ENCODE results near the gene CAPG. TPM values are rescaled to one million over a fixed set of nuclear protein-coding genes. Genes with fewer than 3 reads are reported as not detected.
A peak's percentile ranks its signal among the peaks of the same experiment; 100 is the strongest.

CAPG gene
- total and polyA plus RNA-seq, 10 of the 15 experiments (the other 5 are each of a cell fraction or from before 2014, with no cell fraction given) = 26.3 to 192 (median 100) TPM

DNA sequence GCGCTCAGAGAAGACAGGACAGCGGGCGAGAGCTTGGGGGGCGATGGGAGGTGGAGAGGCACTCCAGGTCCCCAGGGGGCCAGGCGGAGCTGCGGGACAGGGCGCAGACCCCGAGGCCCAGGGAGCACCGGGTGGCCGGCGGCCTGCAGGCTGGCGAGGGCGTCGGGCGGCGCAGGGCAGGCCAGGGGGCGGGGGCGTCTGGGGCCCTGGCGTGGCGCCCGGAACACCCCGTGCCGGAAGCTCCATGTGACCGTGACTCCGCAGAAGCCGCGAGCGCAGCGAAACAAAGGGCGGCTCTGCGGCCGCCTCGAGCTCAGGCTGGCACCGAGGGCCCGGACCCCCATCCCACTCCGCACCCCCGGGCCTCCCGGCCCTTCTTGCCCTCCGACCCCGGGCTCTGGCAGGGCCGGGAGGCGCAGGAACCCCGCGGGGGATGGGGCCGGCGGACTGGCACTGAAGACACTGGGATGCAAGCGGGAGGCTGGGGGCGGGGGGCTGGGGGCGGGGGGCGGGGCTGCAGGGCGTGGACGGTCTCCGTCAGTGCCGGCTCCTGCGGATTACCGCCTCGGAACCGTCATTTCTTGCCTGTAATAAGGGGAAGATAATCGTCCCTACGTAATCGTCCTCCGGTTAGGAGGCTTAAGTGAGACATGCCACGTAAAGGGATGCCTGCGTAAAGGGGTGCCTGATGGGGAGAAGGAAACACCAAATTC, 27.5 kb upstream of the CAPG start:
- intact Hi-C loops (cut with micrococcal nuclease; ENCODE audit: unreplicated experiment) (no loop called here), in situ Hi-C loops (cut with MboI) (no loop called here)
- Histone ChIP-seq H3K36me3 (ENCODE audit: control insufficient read depth in 2 of 2, insufficient read depth in 2 of 2, low read length in 1 of 2) (no peaks in the 10 kb centered on the region), H3K27me3 (replicated peaks in 1 of 2; ENCODE audit: control insufficient read depth in 2 of 2, insufficient read depth in 2 of 2, low read length in 1 of 2) (no peaks in the 10 kb centered on the region), H3K4me1 (ENCODE audit: control insufficient read depth, insufficient read depth, low read length) (peaks cover 8% of the 10 kb centered on the region; the same call in 1 of the 2 replicates), H3K79me2 (ENCODE audit: control insufficient read depth, insufficient read depth, low read length) (no peaks in the 10 kb centered on the region), H3K4me3 (peak overlapping the region; percentile 57; the same call in 1 of the 2 replicates), H3K4me2 (ENCODE audit: control insufficient read depth, insufficient read depth) (peak overlapping the region; percentile 70), H2AFZ (ENCODE audit: control insufficient read depth, low read depth, low read length) (peak overlapping the region; percentile 87), H3K9ac (ENCODE audit: control insufficient read depth, insufficient read depth, low read length) (peak overlapping the region; percentile 7; the same call in 1 of the 2 replicates), H4K20me1 (ENCODE audit: control insufficient read depth, insufficient read depth) (no peaks in the 10 kb centered on the region), H3K27ac (ENCODE audit: control insufficient read depth, insufficient read depth) (no peak overlapping the region), H3K9me3 (replicated peaks; ENCODE audit: control insufficient read depth, insufficient read depth, low read length) (no peaks in the 10 kb centered on the region)
- ATAC-seq (peak; percentile 94), FAIRE-seq (peak; percentile 18), DNase-seq (ENCODE audit: low read depth, low spot score) (no peak)
- no TSS peak for BruUV-seq (replicated peaks)
- ChIA-PET RAD21 (ENCODE audit: unreplicated experiment) (interaction anchor here (0.6 to 2.2 kb wide), 6 partner anchors 18 to 1004 kb away, joined by 3 to 16 read pairs (median 6); partner anchors contain the start of genes KDM3A, MAT2A and SH2D6), SMC1A (ENCODE audit: uncharacterized antibody, unreplicated experiment) (interaction anchor here (0.6 to 3.2 kb wide), 5 partner anchors 18 to 1267 kb away, joined by 3 to 18 read pairs (median 4); partner anchors contain the start of gene MAT2A), POLR2A (interaction anchor here (0.8 to 2.4 kb wide), 6 partner anchors 9 to 121 kb away, joined by 5 to 11 read pairs (median 6); partner anchors contain the start of genes MAT2A and SH2D6), CTCF (interaction anchor here (0.6 to 1.8 kb wide), 5 partner anchors 16 to 310 kb away, joined by 3 to 8 read pairs (median 3); no protein-coding TSS in a partner anchor)
- WGBS (ENCODE audit: insufficient coverage, insufficient replicate concordance, low lambda C conversion rate, missing lambda C conversion rate) = under 1% methylated on average over 37 of the region's 64 CpGs
- TF ChIP-seq RELB (IDR thresholded peaks at IDR 0.05; ENCODE audit: low read depth) = no peak
- no peak for TF ChIP-seq SREBF2 (IDR thresholded peaks at IDR 0.05; ENCODE audit: low read length)
- TF ChIP-seq BMI1 (IDR thresholded peaks at IDR 0.05; ENCODE audit: borderline replicate concordance) = no peak
- TF ChIP-seq IRF4 (IDR thresholded peaks at IDR 0.05; ENCODE audit: low read depth, low read length) = no peak
- peak; percentile 66; the same call in 1 of the 2 replicates for TF ChIP-seq SMARCA5 (IDR thresholded peaks at IDR 0.05)
- TF ChIP-seq WRNIP1 (IDR thresholded peaks at IDR 0.05; ENCODE audit: borderline replicate concordance, low read depth, low read length) = no peak
- TF ChIP-seq, protein P1, sequence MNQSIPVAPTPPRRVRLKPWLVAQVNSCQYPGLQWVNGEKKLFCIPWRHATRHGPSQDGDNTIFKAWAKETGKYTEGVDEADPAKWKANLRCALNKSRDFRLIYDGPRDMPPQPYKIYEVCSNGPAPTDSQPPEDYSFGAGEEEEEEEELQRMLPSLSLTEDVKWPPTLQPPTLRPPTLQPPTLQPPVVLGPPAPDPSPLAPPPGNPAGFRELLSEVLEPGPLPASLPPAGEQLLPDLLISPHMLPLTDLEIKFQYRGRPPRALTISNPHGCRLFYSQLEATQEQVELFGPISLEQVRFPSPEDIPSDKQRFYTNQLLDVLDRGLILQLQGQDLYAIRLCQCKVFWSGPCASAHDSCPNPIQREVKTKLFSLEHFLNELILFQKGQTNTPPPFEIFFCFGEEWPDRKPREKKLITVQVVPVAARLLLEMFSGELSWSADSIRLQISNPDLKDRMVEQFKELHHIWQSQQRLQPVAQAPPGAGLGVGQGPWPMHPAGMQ (IDR thresholded peaks at IDR 0.05; ENCODE audit: borderline replicate concordance) = no peak
- no peak for TF ChIP-seq ZSCAN29 (IDR thresholded peaks at IDR 0.05)
- TF ChIP-seq NFIC (IDR thresholded peaks at IDR 0.05; ENCODE audit: low read depth, low read length) = no peak
- TF ChIP-seq MEF2A (IDR thresholded peaks at IDR 0.05; ENCODE audit: insufficient read depth, low read depth, low read length) = no peak
- no peak for TF ChIP-seq CUX1 (IDR thresholded peaks at IDR 0.05; ENCODE audit: insufficient replicate concordance, low read depth, low read length)
- no peak for TF ChIP-seq ATF2 (IDR thresholded peaks at IDR 0.05; ENCODE audit: low read length)
- no peak for TF ChIP-seq MYC (IDR thresholded peaks at IDR 0.05; ENCODE audit: insufficient read depth, insufficient read length, insufficient replicate concordance, low read length, severe bottlenecking)
